Omental fat pad (tissue), 4 donors: ENCODE results near the gene PRKCZ. TPM values are rescaled to one million over a fixed set of nuclear protein-coding genes. Genes with fewer than 3 reads are reported as not detected.

Experiments
- ATAC-seq: fragments of 150-250 bp; one replicate; pipeline ENCODE4 v1.9.1; 2016; ENCODE audit warnings: mild to moderate bottlenecking, moderate library complexity; ENCODE audit not compliant: low FRiP score
- DNase-seq: peaks from one replicate; pipeline ENCODE4 v3.0.0-alpha.2; 2019; ENCODE audit warnings: low spot score
- total RNA-seq, 4 donors: library from RNA; depleted of rRNA; stranded (reverse); fragments of >200 nt; gene quantifications; one replicate each; pipeline ENCODE4 v1.1.0, GENCODE V29; 2016
- TF ChIP-seq, protein P1 (sequence below), 3 donors: fragments of 450-650 bp; IDR thresholded peaks; one replicate each; pipeline ENCODE4 v1.5.1; 2016 to 2017; ENCODE audit warnings: antibody characterized with exemption in 3 of 3, mild to moderate bottlenecking in 3 of 3, moderate library complexity in 2 of 3

Gene PRKCZ
- total RNA-seq, 4 donors from 2014 or later, result 2.5 to 8.1 (median 2.6) TPM

DNA sequence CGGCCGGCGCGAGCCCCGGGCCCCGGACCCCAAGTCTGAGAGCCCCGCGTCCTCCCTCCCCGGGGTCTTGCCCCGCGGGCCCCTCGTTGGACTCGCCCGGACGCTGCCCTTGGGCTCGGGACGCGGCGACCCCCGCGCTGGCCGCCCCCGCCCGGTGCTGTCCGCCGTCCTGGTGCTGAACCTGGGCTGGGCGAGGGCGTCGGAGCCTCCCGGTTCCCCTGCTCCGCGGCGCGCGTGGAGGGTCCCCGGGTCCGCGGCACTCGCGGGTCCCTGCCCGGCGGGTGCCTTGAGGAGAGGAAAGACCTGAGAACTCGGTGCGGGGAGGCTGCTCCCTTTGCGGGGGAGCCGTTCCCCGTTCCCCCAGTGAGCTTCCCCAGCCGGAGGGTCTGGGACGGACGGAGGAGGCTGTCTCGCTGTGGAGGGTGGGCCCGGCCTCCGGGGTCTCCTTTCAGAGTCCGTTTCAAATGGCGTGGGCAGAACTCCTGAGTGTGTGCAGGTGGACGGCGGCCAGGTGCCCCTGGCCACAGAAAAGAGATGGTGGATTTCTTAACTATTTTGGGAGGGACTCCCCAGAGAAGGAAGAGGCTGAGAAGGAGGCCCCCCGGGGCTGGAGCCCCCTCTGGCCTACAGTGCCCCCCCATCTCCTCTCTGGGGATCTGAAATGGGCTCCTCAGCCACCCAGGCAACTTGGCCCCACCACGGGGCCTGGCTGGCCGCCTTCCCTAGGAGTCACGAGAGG is 30.5 kb upstream of the PRKCZ start:
- DNase-seq, result no peak
- TF ChIP-seq, protein P1, sequence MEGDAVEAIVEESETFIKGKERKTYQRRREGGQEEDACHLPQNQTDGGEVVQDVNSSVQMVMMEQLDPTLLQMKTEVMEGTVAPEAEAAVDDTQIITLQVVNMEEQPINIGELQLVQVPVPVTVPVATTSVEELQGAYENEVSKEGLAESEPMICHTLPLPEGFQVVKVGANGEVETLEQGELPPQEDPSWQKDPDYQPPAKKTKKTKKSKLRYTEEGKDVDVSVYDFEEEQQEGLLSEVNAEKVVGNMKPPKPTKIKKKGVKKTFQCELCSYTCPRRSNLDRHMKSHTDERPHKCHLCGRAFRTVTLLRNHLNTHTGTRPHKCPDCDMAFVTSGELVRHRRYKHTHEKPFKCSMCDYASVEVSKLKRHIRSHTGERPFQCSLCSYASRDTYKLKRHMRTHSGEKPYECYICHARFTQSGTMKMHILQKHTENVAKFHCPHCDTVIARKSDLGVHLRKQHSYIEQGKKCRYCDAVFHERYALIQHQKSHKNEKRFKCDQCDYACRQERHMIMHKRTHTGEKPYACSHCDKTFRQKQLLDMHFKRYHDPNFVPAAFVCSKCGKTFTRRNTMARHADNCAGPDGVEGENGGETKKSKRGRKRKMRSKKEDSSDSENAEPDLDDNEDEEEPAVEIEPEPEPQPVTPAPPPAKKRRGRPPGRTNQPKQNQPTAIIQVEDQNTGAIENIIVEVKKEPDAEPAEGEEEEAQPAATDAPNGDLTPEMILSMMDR (IDR thresholded peaks at IDR 0.05), result no peak
- no peak for ATAC-seq

DNA sequence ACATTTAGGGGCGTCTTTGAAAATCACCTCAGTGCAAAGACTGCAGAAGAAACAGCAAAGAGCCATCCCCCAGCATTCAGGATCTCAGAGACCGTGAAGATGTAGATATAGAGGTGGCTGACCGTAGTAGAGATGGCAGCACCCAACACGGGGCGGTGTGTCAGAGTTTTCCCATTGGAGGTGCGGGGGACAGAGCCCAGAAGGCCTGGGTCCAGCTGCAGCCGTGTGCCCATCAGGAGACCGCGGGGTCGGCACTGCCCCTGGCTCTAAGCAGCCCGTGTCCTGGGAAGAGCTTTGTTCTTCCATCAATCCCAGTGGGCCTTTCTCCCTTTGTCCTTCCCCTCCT is 29.9 kb upstream of the PRKCZ start:
- no peak for ATAC-seq
- TF ChIP-seq, protein P1 (IDR thresholded peaks at IDR 0.05), result no peak

DNA sequence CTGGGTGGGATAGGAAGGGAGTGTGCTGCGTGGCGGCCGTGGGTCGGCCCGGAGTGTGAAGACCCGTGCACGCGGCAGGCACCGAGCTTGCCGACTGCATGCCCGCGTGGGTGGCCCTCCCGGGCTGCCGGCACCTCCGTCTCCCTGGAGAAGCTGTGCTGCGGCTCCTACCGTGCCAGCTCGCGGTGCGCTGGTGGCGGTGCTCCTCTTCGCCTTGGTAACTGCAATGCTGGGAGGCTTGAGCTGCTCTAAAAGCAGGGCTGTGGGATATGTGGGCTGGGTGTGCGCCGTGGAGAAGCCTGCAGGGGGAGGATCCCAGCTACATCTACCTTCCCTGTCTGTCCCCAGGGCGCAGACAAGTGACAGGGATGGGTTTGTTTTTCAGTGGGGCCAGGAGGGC is 28.7 kb upstream of the PRKCZ start:
- DNase-seq (no peak), ATAC-seq (no peak)
- TF ChIP-seq, protein P1 (IDR thresholded peaks at IDR 0.05), result no peak

More for the DNA sequence above, 29.9 kb upstream of the PRKCZ start:
- DNase-seq, result no peak

DNA sequence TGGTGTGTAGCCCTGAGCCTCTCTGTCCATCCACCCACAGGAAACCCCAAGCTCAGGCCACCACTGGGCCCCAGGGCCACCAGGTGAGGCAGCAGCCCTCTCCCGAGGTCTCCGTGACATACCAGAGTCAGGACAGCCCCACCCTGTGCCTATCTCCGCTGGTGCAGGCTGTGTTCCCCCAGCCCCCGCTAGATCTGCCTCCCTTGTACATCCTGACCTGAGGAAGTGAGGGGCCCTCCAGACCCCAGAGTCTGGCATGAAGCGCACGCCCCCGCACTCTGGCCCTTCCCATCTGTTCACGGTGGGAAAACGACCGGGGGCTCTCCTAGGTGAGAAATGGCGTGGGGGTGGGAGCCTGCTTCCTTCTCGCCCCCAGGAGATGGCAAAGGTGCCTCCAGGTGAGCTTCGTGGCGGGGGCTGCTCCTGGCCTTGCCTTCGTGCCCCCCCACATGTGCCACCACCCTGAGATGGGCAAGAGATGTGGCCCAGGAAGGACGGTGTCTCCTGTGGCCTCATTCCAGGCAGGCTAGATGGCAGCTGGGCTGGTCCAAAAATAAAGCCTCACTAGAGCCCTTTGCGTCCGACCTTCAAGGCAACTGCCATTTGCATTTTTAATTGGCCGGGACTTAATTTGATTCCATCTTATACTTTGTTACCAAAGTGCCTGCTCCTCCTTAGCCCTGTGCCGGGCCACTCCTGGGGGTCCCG is 28.0 kb upstream of the PRKCZ start:
- TF ChIP-seq, protein P1 (IDR thresholded peaks at IDR 0.05), result no peak
- DNase-seq (no peak), ATAC-seq (no peak)

DNA sequence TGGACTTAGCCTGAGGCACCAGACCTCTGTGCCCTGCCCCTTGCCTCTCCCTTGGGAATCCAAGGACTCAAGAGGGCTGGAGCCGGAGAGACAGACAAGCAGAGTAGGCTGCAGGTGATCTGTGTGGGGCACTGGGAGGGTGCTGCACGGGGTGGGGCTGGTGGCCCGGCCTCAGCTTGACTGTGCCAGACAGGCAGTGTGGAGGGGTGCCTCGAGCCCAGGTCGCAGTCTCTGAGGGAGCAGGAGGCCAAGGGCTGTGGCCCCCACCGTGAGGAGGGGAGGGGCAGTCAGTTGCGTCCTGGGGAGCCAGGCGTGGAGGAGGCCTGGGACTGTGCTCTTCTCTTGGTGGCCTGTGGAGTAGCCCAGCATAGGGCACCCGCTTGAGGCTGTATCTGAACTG is 27.0 kb upstream of the PRKCZ start:
- TF ChIP-seq, protein P1 (IDR thresholded peaks at IDR 0.05), result no peak
- ATAC-seq (no peak), DNase-seq (no peak)

DNA sequence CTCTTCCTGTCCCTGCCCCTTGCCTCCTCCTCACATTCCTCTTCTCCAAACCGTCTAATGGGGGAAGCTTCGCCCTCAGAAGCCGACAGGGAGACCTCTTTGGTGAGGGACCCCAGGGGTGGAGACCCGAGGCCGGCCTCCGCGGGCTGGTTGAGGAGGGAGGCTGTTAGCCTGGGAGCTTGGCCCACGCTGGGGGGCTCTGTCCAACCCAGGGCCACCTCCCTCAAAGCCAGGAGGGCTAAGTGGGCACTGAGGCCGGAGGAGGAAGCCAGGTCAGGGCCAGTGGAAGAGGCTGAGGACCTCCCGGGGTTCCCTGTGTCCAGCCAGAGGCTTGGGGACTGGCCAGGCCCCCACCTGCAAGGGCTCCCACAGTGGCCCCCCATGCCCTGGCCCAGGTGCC is 25.8 kb upstream of the PRKCZ start:
- DNase-seq (no peak), ATAC-seq (no peak)

More for the DNA sequence above, 25.8 kb upstream of the PRKCZ start:
- TF ChIP-seq, protein P1 (IDR thresholded peaks at IDR 0.05), result no peak
